A673 (cell line): ENCODE results near the gene MRPL40.

ENCODE experiments used
- CTCF ChIP-seq: fragments of 300-800, 200-600 bp; sonication (generic); conservative IDR thresholded peaks from 2 replicates; pipeline ENCODE4 v1.5.1; 2017; ENCODE audit warnings: low read depth, mild to moderate bottlenecking, antibody characterized with exemption, low read length, moderate library complexity, mixed read lengths
- EZH2 ChIP-seq: fragments of 200-600 bp; sonication (generic); IDR thresholded peaks from 2 replicates; pipeline ENCODE4 v1.6.1; 2017; ENCODE audit warnings: borderline replicate concordance, low read depth, mild to moderate bottlenecking, mixed read lengths, antibody characterized with exemption, low read length; ENCODE audit not compliant: poor library complexity, severe bottlenecking

GRCh38 chr22:19424186-19424500 is 8.2 kb upstream of the MRPL40 start:
- no peak for TF ChIP-seq CTCF
- no peak for TF ChIP-seq EZH2
